Kidney (tissue), 22 donors: ENCODE measurements around the gene MOGAT1. TPM values are rescaled to one million over a fixed set of nuclear protein-coding genes. Genes with fewer than 3 reads are reported as not detected.

Experiments
- DNase-seq, 5 donors: peaks; one replicate each; pipeline ENCODE4 v3.0.0-alpha.2; 2013 to 2020
- FAIRE-seq: peaks from 2 replicates; lab custom pipeline; 2012; peaks lifted over from hg19 to GRCh38; lab: Jason Lieb, UNC
- H3K27ac ChIP-seq, 2 donors: one replicate each; pipeline ENCODE4 v1.7.0; 2013; ENCODE audit warnings: low read depth in 2 of 2, low read length in 2 of 2, inconsistent platforms in 1 of 2
- H3K27me3 ChIP-seq: one replicate; pipeline ENCODE4 v1.7.1; 2013; ENCODE audit warnings: low read length, inconsistent platforms; ENCODE audit not compliant: control insufficient read depth, insufficient read depth
- H3K36me3 ChIP-seq, 3 donors: one replicate each; pipeline versions ENCODE4 v1.7.0 to v1.7.1; 2013; ENCODE audit warnings: low read length in 3 of 3, control low read depth in 1 of 3, inconsistent platforms in 1 of 3; ENCODE audit not compliant: insufficient read depth in 3 of 3, control insufficient read depth in 2 of 3
- H3K4me1 ChIP-seq, 3 donors: one replicate each; pipeline versions ENCODE4 v1.7.0 to v1.7.1; 2013; ENCODE audit warnings: low read length in 3 of 3, inconsistent platforms in 1 of 3, low read depth in 1 of 3; ENCODE audit not compliant: control insufficient read depth in 2 of 3, insufficient read depth in 2 of 3
- H3K4me3 ChIP-seq, 3 donors: one replicate each; pipeline versions ENCODE4 v1.7.0 to v1.8.1; 2013; ENCODE audit warnings: low read length in 3 of 3, control low read depth in 1 of 3, inconsistent platforms in 1 of 3
- H3K9ac ChIP-seq, 3 donors: one replicate each; pipeline versions ENCODE4 v1.7.0 to v1.7.1; 2013; ENCODE audit warnings: low read length in 3 of 3, control low read depth in 1 of 3, inconsistent platforms in 1 of 3
- H3K9me3 ChIP-seq, 3 donors: one replicate each; pipeline versions ENCODE4 v1.7.0 to v1.7.1; 2013; ENCODE audit warnings: low read length in 3 of 3, control low read depth in 1 of 3, inconsistent platforms in 1 of 3; ENCODE audit not compliant: control insufficient read depth in 2 of 3, insufficient read depth in 1 of 3
- CTCF ChIP-seq: IDR thresholded peaks from 3 replicates; pipeline ENCODE4 v1.5.1; 2012; ENCODE audit warnings: mild to moderate bottlenecking, moderate library complexity, borderline replicate concordance; ENCODE audit not compliant: insufficient read depth; ENCODE audit errors: extremely low read depth
- intact Hi-C: fragments of 100-400 bp; cut with DNase I; formaldehyde crosslinking; loops from one replicate; pipeline ENCODE4 v1.11.1; 2022
- long read RNA-seq, 10 donors: library from polyadenylated mRNA in 1 of 10; unstranded in 1 of 10; transcript quantifications; one replicate each; pipeline ENCODE4 v2.0.0 and lab custom pipeline, GENCODE V29; 2021 to 2026
- polyA plus RNA-seq: library from polyadenylated mRNA; stranded (reverse); fragments of 350-450 nt; fragmentation: Illumina TruSeq; extraction: RNeasy Lipid Tissue Mini Kit (QIAGEN cat#74804); gene quantifications from one replicate; pipeline ENCODE4 v1.2.3, GENCODE V29; 2014; ENCODE audit warnings: low read depth, low replicate concordance; ENCODE audit not compliant: insufficient read depth
- total RNA-seq: library from RNA; stranded (reverse); fragmentation: NEBNext Ultra II Directional; extraction: Animal tissue kit (Norgen Biotek cat#: 25700); gene quantifications from one replicate; pipeline ENCODE4 v1.2.1, GENCODE V29; 2021
- donor health status: control.
- donor health status: control.
- donor health status: control.
- donor health status: control.
- donor health status: control.
- donor health status: DM: yes; HTN: yes; CAD: no.
- donor health status: Normal renal cell carcinoma (clear cell type).

Gene MOGAT1
- total RNA-seq (not detected), polyA plus RNA-seq (not detected)
- long read RNA-seq, donor 1 = 0 reads
- long read RNA-seq, donor 2 = 0 reads
- long read RNA-seq, donor 3 = 0 reads
- long read RNA-seq, donor 4 = 0 reads
- long read RNA-seq, donor 5 = 0 reads
- long read RNA-seq, donor 6 = 0 reads
- long read RNA-seq, donor 7 = 0 reads
- long read RNA-seq, donor 8 = 0 reads
- long read RNA-seq, donor 9 = 0 reads
- long read RNA-seq, donor 10 = 0 reads

GRCh38 chr2:222671259-222672067 lies at the start of gene MOGAT1:
Gene MOGAT1, plus strand, starts transcription at chr2:222671658. Its CDS starts 128 bp downstream, at chr2:222671786.
- Histone ChIP-seq H3K27me3 (peaks cover 10% of the 10 kb centered on the region), H3K4me1 (peaks cover 0 to 3% (median 0%) of the 10 kb centered on the region in 3 donors), H3K4me3 (peak within 1 kb of the TSS; percentile 23 to 71 (median 30)), H3K9ac (peak within 1 kb of the TSS in 1 of 3 donors; percentile 70), H3K36me3 (no peaks in the 10 kb centered on the region), H3K27ac (peak within 1 kb of the TSS in 1 of 2 donors; percentile 9), H3K9me3 (no peaks in the 10 kb centered on the region)
- no peak for TF ChIP-seq CTCF
- DNase-seq = peak; percentile 59 to 72 (median 70)
- intact Hi-C loops = no loop called here
- FAIRE-seq = no peak

- no peak for FAIRE-seq
These were observed 49.6 kb upstream of the MOGAT1 start for GRCh38 chr2:222621893-222622292.

GRCh38 chr2:222622910-222623309 lies 48.5 kb upstream of the MOGAT1 start:
- Histone ChIP-seq H3K9me3 (no peaks in the 10 kb centered on the region), H3K27ac (no peak overlapping the region), H3K27me3 (no peaks in the 10 kb centered on the region), H3K36me3 (peaks cover 9 to 32% (median 22%) of the 10 kb centered on the region in 3 donors), H3K9ac (no peak overlapping the region), H3K4me1 (no peaks in the 10 kb centered on the region), H3K4me3 (no peak overlapping the region)
- DNase-seq (no peak), FAIRE-seq (no peak)
- TF ChIP-seq CTCF = no peak
- intact Hi-C loops = no loop called here

More at GRCh38 chr2:222621893-222622292, 49.6 kb upstream of the MOGAT1 start:
- Histone ChIP-seq H3K27me3 (no peaks in the 10 kb centered on the region), H3K36me3 (peaks cover 10 to 31% (median 18%) of the 10 kb centered on the region in 3 donors), H3K27ac (no peak overlapping the region), H3K9me3 (no peaks in the 10 kb centered on the region), H3K9ac (no peak overlapping the region), H3K4me3 (no peak overlapping the region), H3K4me1 (no peaks in the 10 kb centered on the region)
- DNase-seq = no peak
- intact Hi-C loops = no loop called here
- no peak for TF ChIP-seq CTCF
